HG02642 (cell line): ENCODE data around the gene STK32B.
"Not testable (repeated sequence)": the region's sequence is repeated elsewhere in the genome, so short reads cannot be mapped to it uniquely, and the experiment has no call there.

Source experiments
- ATAC-seq: cut with Tn5 transposase; IDR thresholded peaks from one replicate; pipeline ENCODE4 v1.9.1; 2021; ENCODE audit warnings: mild to moderate bottlenecking; ENCODE audit not compliant: unreplicated experiment, poor library complexity

Gene STK32B

DNA sequence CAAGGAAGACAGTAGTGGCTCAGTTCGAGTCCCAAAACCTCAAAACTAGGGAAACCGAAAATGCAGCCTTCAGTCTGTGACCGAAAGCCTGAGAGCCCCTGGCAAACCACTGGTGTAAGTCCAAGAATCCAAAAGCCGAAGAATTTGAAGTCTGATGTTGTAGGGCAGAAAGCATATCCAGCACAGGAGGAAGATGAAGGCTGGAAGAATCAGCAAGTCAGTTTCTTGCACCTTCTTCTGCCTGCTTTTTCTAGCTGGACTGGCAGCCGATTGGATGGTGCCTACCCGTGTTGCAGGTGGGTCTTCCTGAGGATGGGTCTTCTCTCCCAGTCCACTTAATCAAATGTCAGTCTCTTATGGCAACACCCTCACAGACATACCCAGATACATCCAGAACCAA is 95.0 kb downstream of the STK32B start:
- no peak for ATAC-seq

DNA sequence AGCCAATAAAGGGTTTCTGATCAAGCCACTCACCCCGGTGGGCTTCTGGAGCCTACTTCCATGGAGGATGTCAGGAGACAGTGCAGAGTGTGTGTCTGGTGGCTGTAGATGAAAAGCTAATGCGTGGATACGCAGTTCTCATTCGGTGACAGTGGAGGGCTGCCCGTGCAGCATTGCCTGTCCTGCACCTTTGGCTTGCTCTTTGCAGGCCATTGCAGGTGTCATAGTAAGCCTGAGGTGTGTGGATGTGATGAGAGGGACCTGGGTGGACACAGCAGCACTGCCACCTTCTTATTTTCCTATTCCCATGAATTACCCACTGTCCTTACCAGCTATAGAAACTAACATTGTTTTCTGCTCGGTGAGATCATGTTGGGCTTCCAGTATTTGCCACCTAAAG is 101.2 kb downstream of the STK32B start:
- ATAC-seq = no peak

DNA sequence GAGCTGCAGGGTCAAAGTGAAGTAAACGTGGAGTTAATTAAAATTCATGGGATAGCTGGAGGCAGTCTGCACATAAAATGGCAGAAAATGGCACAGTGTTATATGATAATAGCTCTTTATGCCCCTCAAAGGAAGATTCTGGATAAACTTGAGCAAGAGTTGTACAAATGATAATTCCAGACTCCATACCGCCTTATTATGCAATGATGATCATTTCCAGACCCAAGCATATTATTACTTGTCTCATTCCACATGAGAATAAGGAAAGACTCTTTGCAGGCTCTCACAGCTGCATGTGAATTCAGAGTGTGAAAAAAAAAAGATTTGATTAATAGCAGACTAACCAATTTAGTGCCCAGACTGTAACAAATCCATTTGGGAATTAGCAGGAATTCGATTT is 105.4 kb downstream of the STK32B start:
- ATAC-seq = no peak

DNA sequence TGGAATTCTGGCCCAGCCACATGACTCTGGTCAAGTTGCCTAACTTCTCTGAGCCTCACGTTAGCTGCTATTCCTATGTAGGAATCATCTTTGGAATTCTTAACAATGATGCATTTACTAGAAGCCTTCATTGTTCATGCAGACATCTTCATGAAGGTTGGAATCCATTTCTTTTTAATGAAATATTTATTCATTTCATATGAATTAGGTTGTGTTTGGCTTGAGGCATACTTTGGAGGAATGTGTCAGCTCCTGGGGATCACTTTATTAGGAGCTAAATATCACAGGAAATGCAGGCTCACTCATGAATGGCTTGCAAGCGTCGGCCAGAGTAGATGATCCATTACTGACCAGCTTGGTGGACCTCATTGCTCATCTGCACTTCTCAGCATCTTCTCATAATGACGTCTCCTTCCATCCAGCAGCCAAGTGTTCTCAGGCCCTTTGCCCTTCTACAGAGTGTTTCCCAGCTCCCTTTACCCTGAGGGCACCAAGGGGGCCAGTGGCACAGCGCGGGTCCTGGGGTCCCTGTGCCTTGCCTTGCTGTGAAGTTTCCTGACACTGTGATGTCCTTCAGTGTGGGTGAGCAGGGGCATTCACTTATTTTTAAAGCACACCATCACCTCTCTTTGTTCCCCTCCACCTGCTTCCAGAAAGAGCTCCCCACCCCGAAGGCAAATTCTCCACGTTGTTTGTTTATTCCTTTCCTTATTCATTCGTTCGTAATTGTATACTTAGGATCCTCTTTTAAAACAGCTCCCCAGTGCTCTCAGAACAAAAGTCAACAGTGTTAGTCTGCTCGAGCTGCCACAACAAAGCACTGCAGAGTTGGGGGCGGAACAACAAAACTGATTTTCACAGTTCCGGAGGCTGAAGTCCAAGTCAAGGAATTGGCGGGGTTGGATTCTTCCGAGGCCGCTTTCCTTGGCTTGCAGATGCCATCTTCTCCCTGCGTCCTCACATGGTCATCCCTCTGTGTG is 106.8 kb downstream of the STK32B start:
- no peak for ATAC-seq

DNA sequence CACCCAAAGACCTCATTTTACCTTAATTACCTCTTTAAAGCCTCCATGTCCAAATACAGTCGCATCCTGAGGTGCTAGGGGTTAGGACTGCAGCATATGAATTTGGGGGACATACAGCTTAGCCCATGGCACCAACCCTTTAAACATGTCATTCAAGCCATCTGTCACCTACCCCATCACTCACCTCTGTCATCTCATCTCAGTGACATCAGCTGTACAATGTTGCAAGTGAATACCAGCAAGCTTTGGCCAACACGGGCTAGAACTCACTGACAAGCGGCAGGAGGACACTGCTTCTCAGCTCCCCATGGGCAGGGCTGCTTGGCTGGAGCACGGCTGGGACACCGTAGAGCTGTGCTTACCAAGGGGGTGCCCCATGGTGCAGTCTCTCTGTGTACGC is 107.5 kb downstream of the STK32B start:
- ATAC-seq = no peak

DNA sequence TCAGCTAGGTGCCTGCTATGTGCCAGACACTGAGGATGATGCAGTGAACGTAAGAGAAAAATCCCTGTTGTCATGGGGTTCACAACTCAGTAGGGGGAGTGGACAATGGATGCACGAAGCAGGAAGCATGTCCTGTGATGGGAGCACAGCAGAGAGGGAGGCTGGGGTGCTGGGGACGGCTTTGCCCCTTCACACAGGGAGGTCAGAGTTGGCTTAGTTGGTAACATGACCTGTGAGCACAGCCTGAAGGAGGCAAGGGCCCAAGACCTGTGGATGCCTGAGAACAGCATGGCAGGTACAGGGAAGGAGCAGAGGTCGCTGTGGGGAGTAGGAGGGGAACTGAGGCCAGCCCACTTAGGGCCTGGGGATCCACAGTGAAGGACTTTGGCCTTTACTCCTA is 109.4 kb downstream of the STK32B start:
- ATAC-seq = no peak

DNA sequence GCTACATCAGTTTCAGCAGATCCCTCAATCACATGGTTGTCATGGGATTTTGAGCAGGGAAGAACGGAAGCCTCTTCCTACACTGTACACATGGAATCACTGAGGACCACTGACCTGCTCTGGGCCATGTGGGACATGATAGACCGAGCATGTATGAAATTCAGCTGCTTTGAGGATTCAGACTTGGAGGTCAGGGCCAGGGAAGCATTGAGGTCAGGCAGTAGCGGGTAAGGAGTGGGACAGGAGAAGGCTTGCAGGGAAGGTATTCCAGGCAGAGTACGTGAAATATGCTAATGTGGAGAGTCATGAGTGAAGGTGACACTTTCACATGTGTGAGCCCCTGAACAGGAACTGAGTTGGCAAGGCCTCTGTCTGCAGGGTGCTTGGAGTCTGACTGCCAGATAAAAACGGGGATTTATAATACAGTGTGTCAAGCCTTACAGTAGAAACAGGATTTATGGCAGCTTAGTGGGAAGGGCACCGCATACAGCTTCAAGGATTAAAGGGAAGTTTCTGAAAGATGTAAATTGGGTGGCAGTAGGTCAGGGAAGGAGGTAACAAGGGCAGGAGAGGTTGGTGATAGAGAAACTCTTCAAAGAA is 111.7 kb downstream of the STK32B start:
- no peak for ATAC-seq

DNA sequence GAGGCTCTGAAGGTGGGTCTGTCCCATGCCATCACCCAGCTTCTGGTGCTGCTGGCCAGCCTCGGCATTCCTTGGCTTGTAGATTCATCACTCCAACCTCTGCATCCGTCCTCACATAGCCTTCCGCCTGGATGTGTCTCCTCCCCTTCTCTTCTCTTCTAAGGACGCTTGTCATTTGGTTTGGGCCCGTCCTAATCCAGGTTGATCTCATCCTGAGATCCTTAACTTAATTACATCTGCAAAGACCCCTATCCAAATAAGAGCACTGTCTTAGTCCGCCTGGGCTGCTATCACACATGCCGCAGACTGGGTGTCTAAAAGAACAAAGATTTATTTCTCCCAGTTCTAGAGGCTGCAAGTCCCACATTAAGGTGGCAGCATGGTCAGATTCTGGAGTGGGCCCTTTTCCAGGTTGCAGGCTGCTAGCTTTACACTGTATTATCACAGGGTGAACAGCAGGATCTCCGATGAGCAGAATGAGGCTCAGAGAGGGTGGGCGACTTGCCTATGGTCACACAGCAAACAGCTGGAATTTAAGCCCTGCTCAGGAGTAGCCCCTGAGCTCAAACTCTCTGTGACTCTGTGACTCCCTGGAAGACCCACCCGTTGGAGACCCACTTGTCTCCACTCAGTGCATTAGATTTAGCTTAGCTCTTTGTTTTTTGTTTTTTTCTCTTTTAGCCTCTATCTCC is 113.1 kb downstream of the STK32B start:
- ATAC-seq = no peak

DNA sequence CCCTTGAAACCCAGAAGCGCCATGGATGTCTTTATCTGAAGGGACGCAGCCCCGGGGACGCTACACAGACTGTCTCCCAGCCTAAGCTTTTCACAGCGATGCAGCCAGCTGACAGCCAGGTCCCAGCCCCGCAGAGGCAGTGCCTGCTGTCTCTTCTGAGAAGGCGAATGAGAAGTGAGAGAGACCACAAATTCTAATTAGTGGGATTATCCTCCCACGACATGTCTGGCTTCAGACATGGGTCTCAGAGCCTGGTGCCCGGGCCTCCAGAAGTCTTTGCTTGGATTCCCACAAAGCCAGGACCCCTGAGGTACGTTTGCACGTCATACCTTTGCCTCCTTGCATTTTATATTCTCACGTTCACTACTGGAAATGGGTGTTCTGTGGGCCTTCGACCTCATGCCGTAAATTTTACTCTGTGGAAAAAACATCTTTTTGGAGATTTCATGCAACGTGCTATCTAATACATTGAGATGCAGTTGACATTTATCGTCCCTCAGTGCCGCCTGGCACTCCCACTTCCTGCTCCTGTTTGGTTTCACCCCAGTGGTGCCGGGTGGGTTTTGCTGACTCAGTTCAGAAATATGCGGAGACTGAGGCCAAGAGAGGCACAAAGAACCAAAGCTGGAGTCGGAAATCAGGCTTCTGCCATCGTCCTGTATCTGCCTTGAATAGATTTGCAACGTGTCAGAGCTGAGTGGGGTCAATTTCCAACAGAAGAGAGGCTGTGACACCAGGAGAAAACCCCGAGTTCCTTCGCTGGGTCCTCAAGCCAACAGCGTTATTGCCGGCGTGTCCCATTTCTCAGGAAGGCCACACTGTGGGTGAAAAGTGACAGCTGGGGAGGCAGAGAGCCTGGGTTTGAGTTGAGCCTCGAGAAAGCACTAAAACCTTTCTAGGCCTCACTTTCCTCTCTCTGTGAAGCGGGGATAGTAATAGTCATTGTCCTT is 114.4 kb downstream of the STK32B start:
- ATAC-seq = no peak

DNA sequence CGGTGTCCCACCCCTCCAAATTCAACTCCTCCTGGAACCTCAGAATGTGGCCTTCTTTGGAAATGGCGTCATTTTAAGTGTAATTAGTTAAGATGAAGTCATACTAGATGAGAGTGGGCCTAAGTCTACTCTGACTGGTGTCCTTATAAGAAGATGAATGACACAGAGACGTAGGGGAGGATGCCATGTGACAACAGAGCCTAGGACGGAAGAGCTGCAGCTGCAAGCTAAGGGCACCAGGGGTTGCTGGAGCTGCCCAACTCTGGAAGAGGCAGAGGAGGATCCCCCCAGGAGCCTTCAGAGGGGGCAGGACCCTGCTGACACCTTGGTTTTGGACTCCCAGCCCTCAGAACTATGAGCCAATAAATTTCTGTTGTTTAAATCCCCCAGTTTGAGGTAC is 115.1 kb downstream of the STK32B start:
- no peak for ATAC-seq

DNA sequence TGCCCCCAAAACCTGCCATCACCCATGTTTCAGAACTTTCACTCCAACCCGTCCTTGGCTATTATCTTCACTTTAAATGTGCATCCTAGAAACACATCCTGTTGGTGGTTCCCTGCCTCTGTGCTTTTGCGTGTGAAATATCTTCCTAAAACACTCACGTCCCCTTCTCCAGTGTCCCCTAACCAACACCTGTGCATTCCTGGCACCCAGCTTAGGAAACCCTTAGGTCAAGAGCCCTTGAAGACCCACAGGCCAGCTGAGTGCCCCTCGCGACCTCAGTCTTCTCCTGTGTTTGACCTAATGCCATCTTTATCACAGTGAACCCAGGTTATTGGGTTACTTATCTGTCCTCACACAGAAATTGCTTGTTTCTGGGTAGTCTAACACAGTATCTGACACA is 117.6 kb downstream of the STK32B start:
- ATAC-seq = no peak

DNA sequence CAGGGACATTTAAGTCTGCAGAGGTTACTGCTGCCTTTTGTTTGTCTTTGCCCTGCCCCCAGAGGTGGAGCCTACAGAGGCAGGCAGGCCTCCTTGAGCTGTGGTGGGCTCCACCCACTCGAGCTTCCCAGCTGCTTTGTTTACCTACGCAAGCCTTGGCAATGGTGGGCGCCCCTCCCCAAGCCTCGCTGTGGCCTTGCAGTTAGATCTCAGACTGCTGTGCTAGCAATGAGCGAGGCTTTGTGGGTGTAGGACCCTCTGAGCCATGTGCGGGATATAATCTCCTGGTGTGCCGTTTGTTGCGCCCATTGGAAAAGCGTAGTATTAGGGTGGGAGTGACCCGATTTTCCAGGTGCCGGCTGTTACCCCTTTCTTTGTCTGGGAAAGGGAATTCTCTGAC is 124.6 kb downstream of the STK32B start:
- not testable (repeated sequence) for ATAC-seq

DNA sequence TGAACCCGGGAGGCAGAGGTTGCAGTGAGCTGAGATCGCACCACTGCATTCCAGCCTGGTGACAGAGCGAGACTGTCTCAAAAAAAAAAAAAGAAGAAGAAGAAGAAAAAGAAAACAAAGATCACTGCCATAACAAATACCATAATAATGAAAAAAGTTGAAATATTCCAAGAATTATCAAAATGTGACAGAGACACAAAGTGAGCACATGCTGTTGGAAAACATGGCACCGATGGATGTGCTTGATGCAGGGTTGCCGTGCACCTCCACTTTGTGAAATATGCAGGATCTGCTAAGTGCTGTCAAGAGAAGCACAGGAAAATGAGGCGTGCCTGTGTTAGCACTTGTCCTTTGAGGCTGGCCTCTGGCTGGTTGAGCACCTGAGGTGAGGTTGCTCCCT is 133.3 kb downstream of the STK32B start:
- no peak for ATAC-seq

DNA sequence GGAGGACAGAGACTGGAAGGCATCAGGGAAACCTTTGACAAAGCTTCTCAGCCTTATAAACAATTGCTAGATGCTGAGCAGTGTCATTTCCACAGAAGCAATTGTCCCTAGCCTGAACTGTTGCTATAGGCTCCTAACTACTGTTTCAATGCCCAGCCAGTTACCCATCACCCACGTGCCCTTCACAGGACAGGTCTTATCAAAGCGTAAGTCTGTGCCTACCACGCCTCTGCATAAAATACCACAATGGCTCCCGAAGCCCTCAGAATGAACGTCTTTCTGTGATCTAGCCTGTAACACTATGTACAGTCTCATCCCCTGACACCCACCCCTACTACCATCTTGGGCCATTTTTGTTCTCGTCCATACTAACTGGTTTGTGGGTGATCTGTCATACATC is 134.3 kb downstream of the STK32B start:
- no peak for ATAC-seq

DNA sequence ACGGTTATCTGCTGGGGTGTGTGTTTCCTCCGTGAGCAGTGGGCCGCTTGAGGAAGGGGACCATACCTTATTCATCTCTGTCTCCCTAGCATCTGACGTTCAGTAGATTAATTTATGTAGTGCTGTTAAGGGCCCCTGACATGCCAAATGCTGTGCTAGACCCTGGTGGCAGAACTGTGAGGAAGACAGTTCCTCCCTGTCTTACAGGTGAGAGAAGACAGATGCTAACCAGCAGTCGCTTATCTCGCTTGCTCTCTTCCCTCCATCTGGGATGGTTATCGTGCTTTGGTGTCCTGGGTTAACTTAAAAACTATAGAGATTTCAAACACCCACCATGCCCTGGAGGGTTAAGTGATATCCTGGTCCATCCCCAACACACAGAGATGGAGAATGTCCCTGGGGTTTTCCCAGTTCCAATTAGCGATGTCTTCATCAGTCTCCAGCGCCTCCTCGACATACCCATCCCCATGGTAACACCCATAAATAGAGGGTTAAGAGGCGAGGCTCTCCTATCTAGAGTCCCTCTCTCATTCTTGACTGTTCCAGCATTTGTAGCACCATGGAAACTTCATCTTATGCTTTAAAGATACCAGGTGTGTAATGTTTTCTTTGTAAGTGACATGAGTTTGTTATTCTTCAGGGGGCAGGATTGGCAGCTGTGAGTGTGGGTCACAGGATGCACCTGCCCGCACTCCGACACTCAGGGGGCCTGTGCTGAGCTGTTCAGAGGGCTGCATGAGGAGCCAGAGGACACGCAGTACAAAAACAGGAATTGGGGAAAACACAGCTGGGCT is 135.2 kb downstream of the STK32B start:
- no peak for ATAC-seq

DNA sequence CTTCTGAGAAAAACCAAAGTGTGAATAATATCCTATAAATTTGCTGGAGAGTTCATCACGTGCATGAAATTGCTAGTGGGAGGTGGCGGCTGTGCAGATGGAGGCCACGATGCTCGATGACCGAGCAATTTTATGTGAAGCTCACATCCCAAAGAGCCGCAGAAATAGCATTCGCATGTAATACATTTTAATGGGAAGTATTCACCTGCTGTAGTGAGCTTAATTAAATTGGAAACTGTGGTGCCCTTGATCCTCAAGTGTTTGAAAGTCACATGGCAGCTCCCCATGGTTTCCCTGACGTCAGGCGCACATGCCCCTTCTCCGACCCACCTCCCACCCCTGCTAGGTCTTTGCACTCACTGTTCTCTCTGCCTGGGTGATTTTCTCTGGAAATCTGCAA is 136.8 kb downstream of the STK32B start:
- no peak for ATAC-seq

DNA sequence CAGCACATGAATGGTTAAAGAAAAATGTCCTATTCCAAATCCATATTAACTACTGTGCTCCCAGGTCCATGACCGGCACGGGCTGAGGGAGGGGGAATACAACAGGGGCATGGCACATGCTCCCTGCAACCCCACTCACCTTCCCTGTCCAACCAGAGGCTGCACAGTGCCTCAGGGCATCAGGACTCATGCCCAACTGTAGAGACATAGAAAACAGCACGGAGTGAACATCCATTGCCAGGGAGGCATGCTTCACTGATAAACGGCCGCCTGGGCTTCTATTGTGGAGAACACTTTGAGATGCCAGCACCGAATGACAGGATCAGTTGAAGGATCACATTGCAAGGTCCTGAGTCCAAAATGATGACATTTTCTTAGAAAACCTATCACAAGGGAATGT is 140.6 kb downstream of the STK32B start:
- no peak for ATAC-seq

DNA sequence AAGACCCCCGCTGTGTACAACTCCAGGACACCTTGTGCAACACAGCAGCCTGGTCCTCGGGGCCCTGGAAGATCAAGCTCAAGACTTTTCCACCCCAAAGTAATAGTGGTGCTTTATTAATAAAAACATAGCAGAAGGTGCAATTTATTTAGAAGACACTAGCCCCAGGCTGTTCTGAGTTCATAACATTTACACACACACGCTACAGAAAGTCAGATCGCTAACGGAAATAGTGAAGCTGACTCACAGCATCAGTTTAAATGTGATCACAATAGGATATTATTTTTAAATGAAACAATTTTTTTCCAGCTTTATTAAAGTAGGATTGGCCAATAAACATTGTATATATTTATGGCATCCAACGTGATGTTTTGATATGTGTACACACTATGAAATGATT is 141.0 kb downstream of the STK32B start:
- no peak for ATAC-seq

DNA sequence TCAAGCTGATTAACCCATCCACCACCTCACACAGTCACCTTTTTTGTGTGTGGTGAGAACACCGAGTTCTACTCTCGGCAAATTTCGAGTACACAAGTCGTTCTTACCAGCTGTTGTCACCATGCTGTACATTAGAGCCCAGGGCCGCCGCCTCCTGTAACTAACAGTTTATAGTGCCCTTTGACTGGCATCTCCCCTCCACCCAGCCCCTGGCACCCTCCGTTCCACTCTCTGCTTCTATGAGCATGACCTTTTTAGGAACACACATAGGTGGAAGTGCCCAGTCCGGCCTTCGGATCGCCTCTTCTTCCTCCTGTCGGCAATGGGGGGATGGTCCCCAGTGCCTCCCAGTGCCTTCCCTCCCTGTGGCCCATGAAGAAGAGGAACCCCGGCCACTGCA is 141.4 kb downstream of the STK32B start:
- ATAC-seq = no peak
